Caco-2 (cell line): ENCODE data around the gene ING3. TPM values are rescaled to one million over a fixed set of nuclear protein-coding genes. Genes with fewer than 3 reads are reported as not detected.

Source experiments
- BruUV-seq: library from RNA; stranded (reverse); fragments of 400-500 nt; replicated peaks from 2 replicates; lab custom pipeline; 2021; lab: Mats Ljungman, UMichigan
- CTCF ChIA-PET: fragments of 300-600 bp; sonication (Branson Sonifier 250); formaldehyde crosslinking; loops from one replicate; lab custom pipeline; 2022; ENCODE audit warnings: antibody characterized with exemption; lab: Charles Lee
- POLR2A ChIA-PET: fragments of 300-600 bp; sonication (Branson Sonifier 250); formaldehyde crosslinking; loops from one replicate; lab custom pipeline; 2022; ENCODE audit warnings: antibody characterized with exemption; lab: Charles Lee
- DNase-seq, 2 experiments: peaks; one replicate each; pipeline versions ENCODE4 v3.0.0 to v3.0.0-alpha.2; 2020 to 2022
- H3K27me3 ChIP-seq: replicated peaks from 2 replicates; pipeline ENCODE4 v1.6.0; 2011; ENCODE audit warnings: low read length; ENCODE audit not compliant: control insufficient read depth, insufficient read depth
- H3K36me3 ChIP-seq: 2 replicates; pipeline ENCODE4 v1.5.1; 2011; ENCODE audit warnings: low read length; ENCODE audit not compliant: control insufficient read depth, insufficient read depth
- H3K4me1 ChIP-seq: fragments of 250-450 bp; sonication (Bioruptor Pico); 2 replicates; pipeline ENCODE4 v1.5.1; 2020; ENCODE audit warnings: mild to moderate bottlenecking
- H3K4me3 ChIP-seq: 2 replicates; pipeline ENCODE4 v1.5.1; 2011; ENCODE audit warnings: low read depth, mild to moderate bottlenecking, control low read depth, low read length
- H3K9me3 ChIP-seq: fragments of 250-450 bp; sonication (Bioruptor Pico); 2 replicates; pipeline ENCODE4 v1.5.1; 2020; ENCODE audit warnings: mild to moderate bottlenecking, moderate library complexity
- H3K27ac Mint-ChIP-seq: one replicate; pipeline ENCODE4 v1.8.0; 2022; ENCODE audit warnings: mixed read lengths; ENCODE audit not compliant: unreplicated experiment
- H3K27me3 Mint-ChIP-seq: one replicate; pipeline ENCODE4 v1.8.0; 2022; ENCODE audit warnings: mixed read lengths; ENCODE audit not compliant: insufficient read depth, unreplicated experiment
- H3K36me3 Mint-ChIP-seq: one replicate; pipeline ENCODE4 v1.8.0; 2022; ENCODE audit warnings: mild to moderate bottlenecking, mixed read lengths; ENCODE audit not compliant: insufficient read depth, unreplicated experiment
- H3K4me1 Mint-ChIP-seq: one replicate; pipeline ENCODE4 v1.8.0; 2022; ENCODE audit warnings: low read depth, mixed read lengths; ENCODE audit not compliant: unreplicated experiment
- H3K4me3 Mint-ChIP-seq: one replicate; pipeline ENCODE4 v1.8.0; 2022; ENCODE audit warnings: mild to moderate bottlenecking, moderate library complexity, mixed read lengths; ENCODE audit not compliant: unreplicated experiment
- H3K9me3 Mint-ChIP-seq: one replicate; pipeline ENCODE4 v1.8.0; 2022; ENCODE audit warnings: mixed read lengths; ENCODE audit not compliant: unreplicated experiment
- CTCF ChIP-seq, 2 experiments: fragments of 200-600 bp in 1 of 2; IDR thresholded peaks; 1 replicate in 1 of 2; 2 replicates in 1 of 2; pipeline versions ENCODE4 v1.5.1 to v1.8.0; 2011 to 2022; ENCODE audit warnings: antibody characterized with exemption in 1 of 2, control low read depth in 1 of 2, inconsistent platforms in 1 of 2, low read depth in 1 of 2, low read length in 1 of 2, mild to moderate bottlenecking in 1 of 2, moderate library complexity in 1 of 2; ENCODE audit not compliant: insufficient read depth in 1 of 2, severe bottlenecking in 1 of 2, unreplicated experiment in 1 of 2
- intact Hi-C: fragments of 100-400 bp; cut with micrococcal nuclease; formaldehyde crosslinking; loops from one replicate; pipeline ENCODE4 v1.10.0; 2022; ENCODE audit not compliant: unreplicated experiment
- total RNA-seq: library from RNA; stranded (reverse); gene quantifications from 2 replicates; pipeline ENCODE4 v1.2.3, GENCODE V29; 2022

Gene ING3
- total RNA-seq, 1 experiment from 2014 or later: 14.6 TPM

GRCh38 chr7:120985130-120985758, 34.7 kb downstream of the ING3 start:
- H3K36me3 Mint-ChIP-seq: peaks cover 7% of the 10 kb centered on the region
- peaks cover 16% of the 10 kb centered on the region for H3K4me1 Mint-ChIP-seq
- 0 out of 2 replicates have a peak, but pooled peaks cover 2% of the 10 kb centered on the region for H3K27me3 ChIP-seq
- intact Hi-C loops: loop anchor here (5.0 kb wide), 2 partner anchors 42 to 178 kb away; no protein-coding TSS in a partner anchor
- H3K27me3 Mint-ChIP-seq: peaks cover 6% of the 10 kb centered on the region
- no peaks in the 10 kb centered on the region for H3K9me3 Mint-ChIP-seq
- no TSS peak for BruUV-seq
- H3K27ac Mint-ChIP-seq: no peak overlapping the region
- no peaks in the 10 kb centered on the region for H3K9me3 ChIP-seq
- no peak overlapping the region for H3K4me3 ChIP-seq
- peaks cover 14% of the 10 kb centered on the region for H3K4me1 ChIP-seq
- no peak for DNase-seq
- no peak for TF ChIP-seq CTCF (IDR thresholded peaks at IDR 0.05; ENCODE audit: insufficient read depth in 1 of 2, low read depth in 1 of 2, low read length in 1 of 2, severe bottlenecking in 1 of 2, unreplicated experiment in 1 of 2)
- ChIA-PET CTCF (interaction anchor here (0.5 to 0.8 kb wide), 2 partner anchors 87 to 123 kb away, joined by 3 to 6 read pairs; no protein-coding TSS in a partner anchor), POLR2A (interaction anchor here (0.5 kb wide), 1 partner anchor 175 kb away, joined by 3 read pairs; no protein-coding TSS in a partner anchor)
- no peaks in the 10 kb centered on the region for H3K36me3 ChIP-seq
- H3K4me3 Mint-ChIP-seq: no peak overlapping the region

- no peak for TF ChIP-seq CTCF (IDR thresholded peaks at IDR 0.05; ENCODE audit: insufficient read depth in 1 of 2, low read depth in 1 of 2, low read length in 1 of 2, severe bottlenecking in 1 of 2, unreplicated experiment in 1 of 2)
- H3K27me3 ChIP-seq: 0 out of 2 replicates have a peak, but pooled peaks cover 2% of the 10 kb centered on the region
- H3K36me3 ChIP-seq: no peaks in the 10 kb centered on the region
- H3K9me3 Mint-ChIP-seq: no peaks in the 10 kb centered on the region
- DNase-seq: no peak
- H3K4me3 ChIP-seq: no peak overlapping the region
- H3K4me1 Mint-ChIP-seq: peaks cover 16% of the 10 kb centered on the region
- BruUV-seq: no TSS peak
- intact Hi-C loops: loop anchor here (5.0 kb wide), 2 partner anchors 41 to 179 kb away; no protein-coding TSS in a partner anchor
- ChIA-PET POLR2A (no interaction called here), CTCF (interaction anchor here (1.4 to 3.6 kb wide), 3 partner anchors 64 to 122 kb away, joined by 3 to 23 read pairs (median 6); no protein-coding TSS in a partner anchor)
- no peak overlapping the region for H3K4me3 Mint-ChIP-seq
- H3K9me3 ChIP-seq: no peaks in the 10 kb centered on the region
- peaks cover 10% of the 10 kb centered on the region for H3K4me1 ChIP-seq
- peaks cover 6% of the 10 kb centered on the region for H3K27me3 Mint-ChIP-seq
- no peak overlapping the region for H3K27ac Mint-ChIP-seq
- peaks cover 7% of the 10 kb centered on the region for H3K36me3 Mint-ChIP-seq
Measured at GRCh38 chr7:120985839-120986238, 35.3 kb downstream of the ING3 start.

GRCh38 chr7:120986650-120987049, 36.1 kb downstream of the ING3 start:
- no peaks in the 10 kb centered on the region for H3K9me3 Mint-ChIP-seq
- no peak for TF ChIP-seq CTCF (IDR thresholded peaks at IDR 0.05; ENCODE audit: insufficient read depth in 1 of 2, low read depth in 1 of 2, low read length in 1 of 2, severe bottlenecking in 1 of 2, unreplicated experiment in 1 of 2)
- H3K27me3 Mint-ChIP-seq: peaks cover 6% of the 10 kb centered on the region
- H3K27me3 ChIP-seq: 0 out of 2 replicates have a peak, but pooled peaks cover 2% of the 10 kb centered on the region
- H3K4me3 Mint-ChIP-seq: no peak overlapping the region
- H3K4me1 ChIP-seq: peaks cover 10% of the 10 kb centered on the region
- no TSS peak for BruUV-seq
- H3K9me3 ChIP-seq: no peaks in the 10 kb centered on the region
- H3K36me3 ChIP-seq: no peaks in the 10 kb centered on the region
- ChIA-PET POLR2A (interaction anchor here (0.8 kb wide), 1 partner anchor 36 kb away, joined by 5 read pairs; the partner anchor contains the start of gene ING3), CTCF (interaction anchor here (1.4 to 3.6 kb wide), 3 partner anchors 63 to 121 kb away, joined by 3 to 23 read pairs (median 6); no protein-coding TSS in a partner anchor)
- H3K4me1 Mint-ChIP-seq: peaks cover 16% of the 10 kb centered on the region
- no peak overlapping the region for H3K4me3 ChIP-seq
- H3K27ac Mint-ChIP-seq: no peak overlapping the region
- peaks cover 7% of the 10 kb centered on the region for H3K36me3 Mint-ChIP-seq
- no peak for DNase-seq
- intact Hi-C loops: loop anchor here (1.0 to 5.0 kb wide), 5 partner anchors 36 to 179 kb away; partner anchors contain the start of gene ING3
